Measurements from ENCODE around the gene CARD19. TPM values are rescaled to one million over a fixed set of nuclear protein-coding genes. Genes with fewer than 3 reads are reported as not detected.

CARD19 gene
- total RNA-seq, 2 experiments from 2014 or later, result 51.7 to 55.4 TPM

DNA sequence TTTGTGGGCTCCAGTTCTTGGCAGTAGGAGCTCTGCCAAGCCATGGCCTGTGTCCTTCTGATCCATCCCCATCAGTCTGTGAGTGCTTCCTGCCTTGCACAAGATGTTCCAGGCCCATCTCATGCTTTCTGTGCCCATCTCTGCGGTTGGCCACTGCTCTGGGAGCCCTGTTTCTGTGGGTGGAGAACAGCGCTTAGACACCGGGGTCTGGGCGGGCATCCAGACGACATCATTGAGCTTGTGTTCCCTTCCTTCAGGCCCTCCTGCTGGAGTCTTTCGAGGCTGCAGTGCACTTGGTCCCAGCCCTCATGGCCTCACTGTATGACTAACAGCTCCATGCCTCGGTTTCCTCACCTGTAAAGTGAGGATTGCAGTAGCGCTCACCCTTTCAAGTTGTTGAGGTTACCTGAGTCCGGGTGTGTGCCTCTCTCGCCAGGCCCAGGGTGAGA, 14.9 kb upstream of the CARD19 start:
- Mint-ChIP-seq H3K27me3 (ENCODE audit: low read depth) (no peaks in the 10 kb centered on the region), H3K27ac (peak overlapping the region; percentile 19), H3K4me3 (no peak overlapping the region), H3K9me3 (ENCODE audit: insufficient read depth) (no peaks in the 10 kb centered on the region), H3K36me3 (ENCODE audit: low read depth) (peaks cover 69% of the 10 kb centered on the region), H3K4me1 (ENCODE audit: low read depth) (peaks cover 46% of the 10 kb centered on the region)
- ATAC-seq (no peak), DNase-seq (no peak)
- ChIA-PET CTCF (interaction anchor here (0.7 to 2.5 kb wide), 5 partner anchors 14 to 464 kb away, joined by 3 to 9 read pairs (median 4); no protein-coding TSS in a partner anchor), POLR2A (interaction anchor here (4.5 kb wide), 1 partner anchor 15 kb away, joined by 22 read pairs; the partner anchor contains the start of gene CARD19)

DNA sequence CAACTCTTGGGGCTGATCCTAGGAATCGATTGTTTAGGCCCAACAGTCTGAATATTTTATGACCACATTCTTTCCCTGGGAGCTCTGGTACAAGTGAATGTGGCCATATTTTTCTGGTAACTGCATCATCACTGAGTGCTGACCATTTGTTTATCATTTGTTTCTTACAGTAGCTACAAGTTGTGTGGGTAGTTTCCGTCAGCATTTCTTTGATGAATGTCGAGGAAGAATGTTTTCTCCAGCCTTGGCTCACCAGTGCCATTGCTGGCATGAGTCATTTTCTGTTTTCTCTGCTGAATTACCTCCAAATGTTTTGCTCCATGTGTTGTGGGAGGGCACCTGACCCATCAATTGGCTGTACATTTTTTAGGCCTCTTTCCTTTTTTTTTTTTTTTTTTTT, 14.1 kb upstream of the CARD19 start:
- ChIA-PET CTCF (interaction anchor here (1.4 to 2.5 kb wide), 4 partner anchors 15 to 79 kb away, joined by 3 to 9 read pairs (median 6); no protein-coding TSS in a partner anchor), POLR2A (interaction anchor here (3.0 to 4.5 kb wide), 2 partner anchors 14 to 17 kb away, joined by 13 to 22 read pairs; partner anchors contain the start of gene CARD19)
- Mint-ChIP-seq H3K27ac (peak overlapping the region; percentile 25), H3K9me3 (ENCODE audit: insufficient read depth) (no peaks in the 10 kb centered on the region), H3K4me1 (ENCODE audit: low read depth) (peaks cover 49% of the 10 kb centered on the region), H3K4me3 (no peak overlapping the region), H3K27me3 (ENCODE audit: low read depth) (no peaks in the 10 kb centered on the region), H3K36me3 (ENCODE audit: low read depth) (peaks cover 72% of the 10 kb centered on the region)
- DNase-seq, result no peak
- ATAC-seq, result no peak

DNA sequence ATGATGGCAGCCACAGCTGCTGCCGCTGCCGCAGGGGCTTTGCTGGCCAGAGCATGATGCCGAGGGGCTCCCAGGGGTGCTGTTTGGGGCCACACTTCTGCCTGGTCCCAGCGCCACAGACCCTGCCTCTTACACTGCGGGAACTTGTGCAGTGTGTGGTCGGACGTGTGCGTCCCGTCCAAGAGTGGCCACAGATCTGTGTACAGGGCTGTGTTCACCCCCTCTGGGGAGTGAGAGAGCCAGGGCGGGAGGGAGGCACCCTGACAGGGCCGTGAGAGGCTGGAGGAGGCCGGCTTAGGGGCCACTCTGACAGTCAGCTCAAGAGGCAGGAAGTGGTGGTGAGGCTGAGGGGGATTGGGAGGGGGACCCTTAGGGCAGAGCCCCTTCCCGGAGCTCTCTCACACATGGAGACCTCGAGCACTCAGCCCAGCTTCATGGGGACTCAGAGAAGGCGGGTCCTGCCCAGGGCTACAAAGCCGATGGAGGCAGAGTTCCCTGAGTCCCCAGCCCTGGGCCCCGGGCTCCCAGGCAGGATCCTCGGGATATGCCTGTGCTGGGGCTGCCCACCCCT, 13.1 kb upstream of the CARD19 start:
- DNase-seq, result no peak

DNA sequence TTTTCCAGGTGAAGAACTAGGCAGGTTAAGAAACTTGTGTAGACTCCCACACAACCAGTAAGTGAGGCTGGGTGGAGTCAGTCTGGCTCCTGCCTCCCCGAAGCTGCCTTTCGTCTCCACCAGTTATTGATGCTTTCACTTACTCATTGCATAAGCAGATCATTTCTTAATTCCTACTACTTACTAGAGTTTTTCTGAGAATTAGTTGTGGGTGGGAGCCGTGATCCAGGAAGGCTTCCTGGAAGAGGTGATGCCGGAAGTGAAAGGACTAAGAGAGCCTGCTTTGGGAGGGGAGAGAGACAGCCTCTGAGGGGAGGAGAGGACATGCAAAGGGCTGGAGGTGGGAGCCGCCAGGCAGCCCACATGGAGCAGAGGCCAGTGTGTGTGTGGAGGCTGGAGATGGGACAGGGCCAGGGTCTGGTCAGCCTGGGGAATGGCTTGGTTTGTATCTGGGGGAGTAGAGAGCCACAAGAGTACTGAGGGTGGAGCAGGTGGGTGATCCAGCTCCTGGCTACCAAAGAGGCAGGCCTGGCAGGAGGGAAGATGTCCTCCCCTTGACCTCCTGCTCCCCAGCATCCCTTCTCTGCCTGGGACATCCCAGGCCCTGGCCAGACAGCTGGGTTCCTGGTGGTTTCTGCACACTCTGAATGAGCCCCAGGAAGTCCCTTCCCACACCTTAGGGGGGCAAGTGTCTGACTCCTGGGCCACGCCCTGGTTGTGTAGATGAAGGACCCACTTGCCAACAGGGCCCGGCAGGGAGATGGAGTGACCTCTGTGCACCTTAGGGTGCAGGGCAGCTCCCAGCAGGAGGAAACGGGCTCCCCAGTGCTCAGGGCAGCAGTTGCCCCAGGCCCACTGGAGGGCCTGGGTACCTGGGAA, 12.2 kb upstream of the CARD19 start:
- peaks cover 38% of the 10 kb centered on the region for H3K4me1 Mint-ChIP-seq (ENCODE audit: low read depth)
- ChIA-PET POLR2A (interaction anchor here (0.6 to 4.5 kb wide), 3 partner anchors 12 to 19 kb away, joined by 3 to 22 read pairs (median 13); partner anchors contain the start of gene CARD19), CTCF (interaction anchor here (1.0 to 1.6 kb wide), 4 partner anchors 9 to 80 kb away, joined by 3 to 5 read pairs (median 4); no protein-coding TSS in a partner anchor)
- peak overlapping the region; percentile 83 for H3K27ac Mint-ChIP-seq
- DNase-seq, result peak; percentile 49
- ATAC-seq, result peak; percentile 62
- peak overlapping the region; percentile 49 for H3K4me3 Mint-ChIP-seq
- H3K27me3 Mint-ChIP-seq (ENCODE audit: low read depth), result no peaks in the 10 kb centered on the region
- H3K36me3 Mint-ChIP-seq (ENCODE audit: low read depth), result peaks cover 71% of the 10 kb centered on the region
- no peaks in the 10 kb centered on the region for H3K9me3 Mint-ChIP-seq (ENCODE audit: insufficient read depth)

More for the DNA sequence above, 13.1 kb upstream of the CARD19 start:
- peak; percentile 57 for ATAC-seq
- CTCF ChIA-PET, result interaction anchor here (1.2 to 2.5 kb wide), 4 partner anchors 8 to 80 kb away, joined by 3 to 9 read pairs (median 4); no protein-coding TSS in a partner anchor
- H3K4me1 Mint-ChIP-seq (ENCODE audit: low read depth), result peaks cover 42% of the 10 kb centered on the region
- no peaks in the 10 kb centered on the region for H3K9me3 Mint-ChIP-seq (ENCODE audit: insufficient read depth)
- POLR2A ChIA-PET, result interaction anchor here (3.0 to 4.5 kb wide), 2 partner anchors 13 to 18 kb away, joined by 13 to 22 read pairs; partner anchors contain the start of gene CARD19
- H3K4me3 Mint-ChIP-seq, result no peak overlapping the region
- H3K27me3 Mint-ChIP-seq (ENCODE audit: low read depth), result no peaks in the 10 kb centered on the region
- peaks cover 67% of the 10 kb centered on the region for H3K36me3 Mint-ChIP-seq (ENCODE audit: low read depth)
- peak overlapping the region; percentile 83 for H3K27ac Mint-ChIP-seq

DNA sequence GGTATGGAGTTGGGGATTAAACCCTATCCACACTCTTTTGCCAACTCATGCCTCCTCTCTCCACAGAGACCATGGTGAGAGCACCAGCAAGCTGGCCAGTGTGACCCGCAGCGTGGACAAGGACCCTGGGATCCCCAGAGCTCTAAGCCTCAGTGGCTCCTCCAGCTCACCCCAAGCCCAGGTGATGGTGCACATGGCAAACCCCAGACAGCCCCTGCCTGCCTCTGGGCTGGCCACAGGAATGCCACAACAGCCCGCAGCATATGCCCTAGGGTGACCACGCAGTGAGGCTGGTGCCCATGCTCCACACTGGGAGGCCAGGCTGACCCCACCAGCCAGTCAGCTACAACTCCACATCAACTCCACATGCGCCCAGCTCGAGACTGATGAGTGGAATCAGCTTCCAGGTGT, 11.5 kb upstream of the CARD19 start:
- no peaks in the 10 kb centered on the region for H3K9me3 Mint-ChIP-seq (ENCODE audit: insufficient read depth)
- no peak for DNase-seq
- CTCF ChIA-PET, result interaction anchor here (1.0 to 2.1 kb wide), 3 partner anchors 20 to 25 kb away, joined by 4 to 11 read pairs (median 4); no protein-coding TSS in a partner anchor
- H3K4me3 Mint-ChIP-seq, result no peak overlapping the region
- no peak for ATAC-seq
- POLR2A ChIA-PET, result interaction anchor here (0.6 to 4.5 kb wide), 3 partner anchors 11 to 20 kb away, joined by 3 to 22 read pairs (median 13); partner anchors contain the start of gene CARD19
- H3K27me3 Mint-ChIP-seq (ENCODE audit: low read depth), result no peaks in the 10 kb centered on the region
- peaks cover 73% of the 10 kb centered on the region for H3K36me3 Mint-ChIP-seq (ENCODE audit: low read depth)
- peaks cover 38% of the 10 kb centered on the region for H3K4me1 Mint-ChIP-seq (ENCODE audit: low read depth)
- peak overlapping the region; percentile 83 for H3K27ac Mint-ChIP-seq

DNA sequence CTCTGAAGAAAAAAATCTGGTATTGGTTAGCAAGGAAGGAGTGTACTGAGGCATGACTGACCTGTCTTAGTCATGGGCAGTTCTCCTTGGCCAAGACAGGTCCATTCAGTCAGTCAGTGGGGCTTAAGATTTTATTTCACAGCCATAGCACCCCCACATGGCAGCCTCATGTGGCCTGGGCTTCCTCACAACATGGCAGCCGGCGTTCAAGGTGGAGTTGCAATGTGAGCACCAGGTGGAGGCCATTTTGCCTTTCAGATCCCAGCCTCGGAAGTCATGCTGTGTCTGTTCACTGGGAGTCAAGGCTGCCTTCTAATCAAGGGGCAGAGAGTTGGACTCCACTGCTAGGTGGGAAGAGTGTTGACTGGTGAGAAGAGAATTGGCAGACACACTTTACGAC, 10.3 kb upstream of the CARD19 start:
- Mint-ChIP-seq H3K27me3 (ENCODE audit: low read depth) (no peaks in the 10 kb centered on the region), H3K36me3 (ENCODE audit: low read depth) (peaks cover 73% of the 10 kb centered on the region), H3K27ac (peak overlapping the region; percentile 49), H3K9me3 (ENCODE audit: insufficient read depth) (no peaks in the 10 kb centered on the region), H3K4me3 (no peak overlapping the region), H3K4me1 (ENCODE audit: low read depth) (peaks cover 43% of the 10 kb centered on the region)
- POLR2A ChIA-PET, result interaction anchor here (0.6 to 0.7 kb wide), 3 partner anchors 14 to 120 kb away, joined by 3 read pairs; no protein-coding TSS in a partner anchor
- DNase-seq, result no peak
- CTCF ChIA-PET, result interaction anchor here (1.0 to 2.1 kb wide), 3 partner anchors 20 to 24 kb away, joined by 4 to 11 read pairs (median 4); no protein-coding TSS in a partner anchor
- ATAC-seq, result no peak

DNA sequence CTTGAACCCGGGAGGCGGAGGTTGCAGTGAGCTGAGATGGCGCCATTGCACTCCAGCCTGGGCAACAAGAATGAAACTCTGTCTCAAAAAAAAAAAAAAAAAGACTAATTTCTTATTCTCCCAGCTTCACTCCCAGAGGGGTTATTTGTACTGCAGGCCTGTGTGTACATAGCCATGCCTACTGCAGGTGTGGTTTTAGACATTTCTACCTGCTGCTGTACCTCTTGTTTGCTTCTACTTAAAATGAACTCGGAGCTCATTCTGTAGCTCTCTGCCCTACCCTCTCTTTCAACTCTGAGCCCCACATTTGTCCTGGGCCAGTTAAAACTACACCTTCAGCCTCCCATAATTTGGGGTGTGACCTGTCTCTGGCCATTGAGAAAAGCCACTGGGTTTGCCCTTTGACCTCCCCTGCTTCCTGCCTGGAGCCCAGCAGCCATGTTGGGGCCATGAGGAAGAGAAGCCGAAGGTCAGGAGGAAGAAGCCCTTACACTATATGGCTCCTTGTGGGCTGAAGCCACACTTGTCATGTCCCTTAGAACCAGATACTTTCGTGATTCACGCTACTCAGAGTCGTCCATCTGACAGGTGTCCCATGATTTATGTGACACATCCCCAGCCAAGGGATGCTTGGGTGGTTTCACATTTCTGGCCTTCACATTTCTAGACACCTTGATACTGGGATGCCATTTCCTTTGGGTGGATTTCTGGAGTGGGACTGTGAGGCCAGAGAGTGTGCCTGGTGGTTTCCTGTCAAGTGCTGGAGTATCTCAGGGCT, 9.4 kb upstream of the CARD19 start:
- Mint-ChIP-seq H3K4me3 (no peak overlapping the region), H3K36me3 (ENCODE audit: low read depth) (peaks cover 72% of the 10 kb centered on the region), H3K9me3 (ENCODE audit: insufficient read depth) (peaks cover 6% of the 10 kb centered on the region), H3K27me3 (ENCODE audit: low read depth) (no peaks in the 10 kb centered on the region), H3K4me1 (ENCODE audit: low read depth) (peaks cover 48% of the 10 kb centered on the region), H3K27ac (peak overlapping the region; percentile 40)
- CTCF ChIA-PET, result interaction anchor here (1.1 to 2.1 kb wide), 2 partner anchors 22 to 83 kb away, joined by 3 to 11 read pairs; no protein-coding TSS in a partner anchor
- POLR2A ChIA-PET, result interaction anchor here (0.6 to 1.0 kb wide), 2 partner anchors 8 to 18 kb away, joined by 3 read pairs; no protein-coding TSS in a partner anchor
- DNase-seq, result no peak
- ATAC-seq, result no peak

DNA sequence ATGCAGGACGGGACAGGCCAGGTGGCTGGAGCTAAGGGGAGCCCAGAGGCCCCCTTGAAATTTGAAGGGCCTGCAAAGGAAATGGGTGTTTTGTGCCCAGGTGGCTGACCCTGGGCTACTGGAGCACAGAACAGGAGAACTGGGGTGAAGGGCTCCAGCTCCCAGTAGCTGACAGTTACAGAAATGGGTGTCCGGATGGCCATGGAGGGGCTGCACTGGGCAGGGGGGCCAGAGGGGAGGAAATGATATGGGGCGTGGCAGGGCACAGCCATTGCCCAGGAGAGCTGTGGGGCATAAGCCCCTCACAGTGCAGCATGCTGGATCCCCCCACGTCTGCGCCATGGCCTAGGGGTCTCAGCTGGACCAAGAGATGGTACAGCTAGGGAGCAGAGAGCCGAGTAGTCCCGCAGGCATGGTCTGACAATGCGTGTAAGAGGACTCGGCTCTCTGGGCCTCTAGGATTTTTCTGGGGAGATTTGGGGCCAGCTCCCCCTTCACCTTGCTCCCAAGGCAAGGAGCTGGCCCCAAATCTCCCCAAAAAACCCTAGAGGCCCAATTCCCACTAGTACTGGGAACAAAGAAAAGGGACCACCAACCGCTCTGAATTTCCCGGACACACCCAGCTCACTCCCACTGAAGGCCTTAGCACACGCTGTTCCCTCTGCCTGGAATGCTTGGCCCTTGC, 7.9 kb upstream of the CARD19 start:
- ChIA-PET CTCF (interaction anchor here (1.5 kb wide), 1 partner anchor 21 kb away, joined by 8 read pairs; no protein-coding TSS in a partner anchor), POLR2A (interaction anchor here (1.3 to 1.5 kb wide), 2 partner anchors 22 to 60 kb away, joined by 3 to 5 read pairs; no protein-coding TSS in a partner anchor)
- peaks cover 51% of the 10 kb centered on the region for H3K4me1 Mint-ChIP-seq (ENCODE audit: low read depth)
- H3K27ac Mint-ChIP-seq, result peak overlapping the region; percentile 44
- H3K36me3 Mint-ChIP-seq (ENCODE audit: low read depth), result peaks cover 65% of the 10 kb centered on the region
- H3K4me3 Mint-ChIP-seq, result no peak overlapping the region
- ATAC-seq (no peak), DNase-seq (no peak)
- peaks cover 6% of the 10 kb centered on the region for H3K9me3 Mint-ChIP-seq (ENCODE audit: insufficient read depth)
- no peaks in the 10 kb centered on the region for H3K27me3 Mint-ChIP-seq (ENCODE audit: low read depth)

DNA sequence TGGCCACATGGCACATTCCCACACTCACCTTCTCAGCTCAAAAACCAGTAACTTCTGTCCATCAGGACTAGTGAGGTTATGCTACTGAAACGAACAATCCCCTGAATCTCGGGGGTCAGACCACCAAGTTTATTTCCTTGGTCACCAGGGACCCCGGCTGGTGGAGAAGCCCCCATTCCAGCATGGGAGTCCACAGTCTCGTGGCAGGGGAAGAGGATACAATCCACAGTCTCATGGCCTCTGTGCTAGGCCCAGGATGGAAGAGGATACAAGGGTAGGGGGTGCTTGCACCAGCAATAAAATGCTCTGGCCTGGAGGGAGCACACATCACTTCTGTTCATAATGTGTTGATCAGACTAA, 7.4 kb upstream of the CARD19 start:
- ChIA-PET POLR2A (interaction anchor here (1.3 to 1.5 kb wide), 2 partner anchors 23 to 61 kb away, joined by 3 to 5 read pairs; no protein-coding TSS in a partner anchor), CTCF (interaction anchor here (1.5 kb wide), 1 partner anchor 20 kb away, joined by 8 read pairs; no protein-coding TSS in a partner anchor)
- ATAC-seq (no peak), DNase-seq (no peak)
- peaks cover 6% of the 10 kb centered on the region for H3K9me3 Mint-ChIP-seq (ENCODE audit: insufficient read depth)
- H3K27me3 Mint-ChIP-seq (ENCODE audit: low read depth), result no peaks in the 10 kb centered on the region
- H3K36me3 Mint-ChIP-seq (ENCODE audit: low read depth), result peaks cover 62% of the 10 kb centered on the region
- peak overlapping the region; percentile 44 for H3K27ac Mint-ChIP-seq
- H3K4me3 Mint-ChIP-seq, result no peak overlapping the region
- peaks cover 51% of the 10 kb centered on the region for H3K4me1 Mint-ChIP-seq (ENCODE audit: low read depth)

DNA sequence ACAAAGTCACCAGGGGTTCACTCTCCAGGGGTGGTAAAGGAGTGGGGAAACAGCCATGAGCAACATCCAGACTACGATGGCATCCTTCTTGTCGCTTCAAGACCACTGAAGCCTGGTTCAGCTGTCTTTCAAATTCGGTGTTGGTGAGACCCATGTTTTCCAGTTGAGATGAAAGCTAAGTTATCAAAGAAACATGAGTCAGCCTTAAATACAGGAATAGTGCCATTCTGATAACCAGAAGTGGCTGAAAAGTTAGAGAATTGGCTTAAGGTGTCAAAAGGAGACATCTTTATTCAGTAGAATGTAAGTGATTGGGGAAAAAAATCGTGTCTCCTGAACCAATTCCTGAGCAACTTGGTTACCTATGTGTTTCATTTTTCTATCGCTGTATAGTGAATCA, 7.0 kb upstream of the CARD19 start:
- H3K27ac Mint-ChIP-seq, result peak overlapping the region; percentile 44
- POLR2A ChIA-PET, result interaction anchor here (0.9 kb wide), 1 partner anchor 25 kb away, joined by 4 read pairs; no protein-coding TSS in a partner anchor

More for the DNA sequence above, 7.0 kb upstream of the CARD19 start:
- Mint-ChIP-seq H3K27me3 (ENCODE audit: low read depth) (no peaks in the 10 kb centered on the region), H3K36me3 (ENCODE audit: low read depth) (peaks cover 60% of the 10 kb centered on the region), H3K9me3 (ENCODE audit: insufficient read depth) (peaks cover 6% of the 10 kb centered on the region), H3K4me3 (no peak overlapping the region), H3K4me1 (ENCODE audit: low read depth) (peaks cover 51% of the 10 kb centered on the region)
- no peak for DNase-seq
- CTCF ChIA-PET, result no interaction called here
- no peak for ATAC-seq
